NCI-H1436 (cell line): ENCODE measurements around the gene TMEM272.
A peak's percentile ranks its signal among the peaks of the same experiment; 100 is the strongest.

Experiments
- DNase-seq: peaks from one replicate; lab custom pipeline; 2025; lab: John Stamatoyannopoulos, UW

Gene TMEM272

GRCh38 chr13:51804295-51805172 lies 40.4 kb downstream of the TMEM272 start:
- DNase-seq, result no peak

GRCh38 chr13:51803422-51804294 lies 41.3 kb downstream of the TMEM272 start, which contains the start of gene DHRS12:
Gene DHRS12, minus strand, starts transcription at chr13:51804163. Its CDS starts 4,504 bp downstream, at chr13:51799659.
- DNase-seq, result peak; percentile 68

- no peak for DNase-seq
Measured at GRCh38 chr13:51802631-51803418, 42.2 kb downstream of the TMEM272 start.

- DNase-seq, result no peak
Measured at GRCh38 chr13:51801631-51802099, 43.3 kb downstream of the TMEM272 start.

GRCh38 chr13:51800486-51800885 lies 44.5 kb downstream of the TMEM272 start:
- no peak for DNase-seq

GRCh38 chr13:51799261-51799660 lies 45.7 kb downstream of the TMEM272 start:
- no peak for DNase-seq

GRCh38 chr13:51797664-51798488 lies 47.1 kb downstream of the TMEM272 start:
- peak; percentile 43 for DNase-seq

GRCh38 chr13:51796546-51796945 lies 48.4 kb downstream of the TMEM272 start:
- no peak for DNase-seq

GRCh38 chr13:51795419-51795818 lies 49.6 kb downstream of the TMEM272 start:
- DNase-seq, result no peak

GRCh38 chr13:51794964-51795363 lies 50.0 kb downstream of the TMEM272 start:
- no peak for DNase-seq

GRCh38 chr13:51793570-51794271 lies 51.3 kb downstream of the TMEM272 start:
- no peak for DNase-seq

- no peak for DNase-seq
Measured at GRCh38 chr13:51786425-51787265, 58.3 kb downstream of the TMEM272 start.

- DNase-seq, result peak; percentile 75
Measured at GRCh38 chr13:51785712-51786424, 59.1 kb downstream of the TMEM272 start.

GRCh38 chr13:51784097-51784496 lies 60.9 kb downstream of the TMEM272 start:
- DNase-seq, result no peak

- DNase-seq, result no peak
Measured at GRCh38 chr13:51783428-51784094, 61.4 kb downstream of the TMEM272 start.

- no peak for DNase-seq
Measured at GRCh38 chr13:51782026-51782710, 62.8 kb downstream of the TMEM272 start.

- DNase-seq, result no peak
Measured at GRCh38 chr13:51781246-51782022, 63.5 kb downstream of the TMEM272 start.
